ENCODE data around the gene ARHGAP30. TPM values are rescaled to one million over a fixed set of nuclear protein-coding genes. Genes with fewer than 3 reads are reported as not detected.

The ARHGAP30 gene
- total RNA-seq, 1 donor from 2014 or later = 2.4 TPM

GRCh38 chr1:161044535-161044907, 25.2 kb downstream of the ARHGAP30 start:
- H3K4me1 ChIP-seq = peaks cover 38% of the 10 kb centered on the region
- H3K27me3 ChIP-seq (ENCODE audit: low read depth) = no peaks in the 10 kb centered on the region
- no peaks in the 10 kb centered on the region for H3K9me3 ChIP-seq (replicated peaks)
- DNase-seq = no peak
- H3K4me3 ChIP-seq = peak overlapping the region; percentile 93
- TF ChIP-seq CTCF (IDR thresholded peaks at IDR 0.05; ENCODE audit: borderline replicate concordance) = no peak
- peak overlapping the region; percentile 99 for H3K27ac ChIP-seq (replicated peaks)
- intact Hi-C loops (cut with micrococcal nuclease) = no loop called here
- H3K36me3 ChIP-seq = peaks cover 38% of the 10 kb centered on the region

DNA sequence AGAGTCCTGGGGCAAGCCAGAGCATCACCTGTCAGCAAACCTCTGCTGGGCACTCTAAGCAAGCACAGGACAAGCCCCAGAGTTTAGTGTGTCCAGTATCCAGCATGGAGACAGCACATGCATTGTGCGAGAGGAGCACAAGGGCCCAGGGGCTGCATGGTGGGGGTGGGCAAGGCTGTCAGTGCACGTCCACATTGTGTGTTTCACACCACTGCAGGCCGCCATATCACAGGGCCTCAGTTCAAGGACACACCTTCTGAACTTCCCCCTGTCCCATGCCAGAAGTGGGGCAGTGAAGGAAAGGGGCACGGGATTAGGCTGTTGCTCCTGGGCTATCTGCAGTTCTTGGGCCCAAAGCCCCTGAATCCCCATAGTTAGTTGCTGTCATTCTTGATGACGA, 30.1 kb downstream of the ARHGAP30 start:
- intact Hi-C loops (cut with micrococcal nuclease) = no loop called here
- Histone ChIP-seq H3K4me1 (peaks cover 33% of the 10 kb centered on the region), H3K27ac (replicated peaks) (no peak overlapping the region), H3K4me3 (no peak overlapping the region), H3K9me3 (replicated peaks) (no peaks in the 10 kb centered on the region), H3K36me3 (peaks cover 50% of the 10 kb centered on the region), H3K27me3 (ENCODE audit: low read depth) (no peaks in the 10 kb centered on the region)
- TF ChIP-seq CTCF (IDR thresholded peaks at IDR 0.05; ENCODE audit: borderline replicate concordance) = no peak
- DNase-seq = no peak

DNA sequence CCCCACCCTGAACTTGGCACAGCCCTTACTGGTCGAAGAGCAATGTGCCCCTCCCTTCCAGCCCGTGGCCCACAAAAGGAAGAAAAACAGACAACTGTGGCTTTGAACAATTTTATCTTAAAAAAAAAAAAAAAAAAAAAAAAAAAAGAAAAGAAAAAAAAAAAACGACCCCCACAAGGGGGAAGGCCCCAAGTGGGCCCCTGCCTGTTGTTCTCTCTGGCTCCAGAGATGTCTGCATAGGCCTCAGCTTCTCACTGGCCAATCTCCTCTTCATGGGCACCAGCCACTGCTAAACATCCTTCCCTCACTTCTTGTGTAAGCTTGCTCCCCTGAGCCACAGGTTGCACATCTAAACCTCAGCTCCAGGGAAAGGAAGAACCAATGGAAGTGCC, 30.5 kb downstream of the ARHGAP30 start:
- Histone ChIP-seq H3K4me3 (peak overlapping the region; percentile 68), H3K36me3 (peaks cover 50% of the 10 kb centered on the region), H3K9me3 (replicated peaks) (no peaks in the 10 kb centered on the region), H3K27ac (replicated peaks) (peak overlapping the region; percentile 12), H3K27me3 (ENCODE audit: low read depth) (no peaks in the 10 kb centered on the region), H3K4me1 (peaks cover 29% of the 10 kb centered on the region)
- no peak for TF ChIP-seq CTCF (IDR thresholded peaks at IDR 0.05; ENCODE audit: borderline replicate concordance)
- intact Hi-C loops (cut with micrococcal nuclease) = no loop called here
- no peak for DNase-seq

DNA sequence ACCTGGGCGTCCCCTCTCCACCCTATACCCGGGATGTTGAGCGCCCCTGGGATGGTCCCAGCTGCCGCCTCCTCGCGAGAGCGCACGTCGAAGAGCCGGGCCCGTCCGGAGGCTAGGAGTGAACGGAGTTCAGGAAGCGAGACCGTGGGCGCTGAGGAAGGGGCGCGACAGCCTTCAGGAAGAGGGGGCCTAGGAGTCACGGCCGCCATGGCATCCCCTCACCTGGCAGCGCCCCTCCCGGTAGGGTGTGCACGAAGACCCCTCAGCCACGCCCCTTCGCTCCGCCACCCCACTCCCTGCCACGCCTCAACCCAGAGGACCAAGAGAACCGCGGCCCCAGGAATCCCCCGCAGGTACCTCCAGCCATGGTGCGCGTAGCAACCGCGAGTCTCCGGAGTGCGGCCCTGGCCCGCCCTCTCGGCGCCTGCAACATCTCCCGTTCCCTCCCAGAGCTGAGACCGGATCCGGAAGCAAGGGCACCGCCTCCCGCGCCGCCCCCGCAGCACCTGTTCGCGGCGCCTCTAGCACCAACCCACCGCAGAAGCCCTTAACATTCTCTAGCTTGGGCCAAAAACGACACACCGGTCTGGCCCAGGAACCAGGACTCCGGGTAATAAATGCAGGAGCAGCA, 31.1 kb downstream of the ARHGAP30 start, which contains the start of gene TSTD1:
TSTD1 (minus strand) TSS at position 442 of the 631 bp plus-strand sequence; CDS start at position 367, 75 bp downstream.
- Histone ChIP-seq H3K27ac (replicated peaks) (peak within 1 kb of the TSS; percentile 12), H3K27me3 (ENCODE audit: low read depth) (no peaks in the 10 kb centered on the region), H3K9me3 (replicated peaks) (no peaks in the 10 kb centered on the region), H3K4me1 (peaks cover 24% of the 10 kb centered on the region), H3K4me3 (peak within 1 kb of the TSS; percentile 68), H3K36me3 (peaks cover 50% of the 10 kb centered on the region)
- no peak for TF ChIP-seq CTCF (IDR thresholded peaks at IDR 0.05; ENCODE audit: borderline replicate concordance)
- DNase-seq = peak; percentile 52
- intact Hi-C loops (cut with micrococcal nuclease) = no loop called here

- peak overlapping the region; percentile 68 for H3K4me3 ChIP-seq
- H3K4me1 ChIP-seq = peaks cover 19% of the 10 kb centered on the region
- no peak overlapping the region for H3K27ac ChIP-seq (replicated peaks)
- no peaks in the 10 kb centered on the region for H3K9me3 ChIP-seq (replicated peaks)
- H3K27me3 ChIP-seq (ENCODE audit: low read depth) = no peaks in the 10 kb centered on the region
- peaks cover 46% of the 10 kb centered on the region for H3K36me3 ChIP-seq
- DNase-seq = no peak
- intact Hi-C loops (cut with micrococcal nuclease) = no loop called here
- no peak for TF ChIP-seq CTCF (IDR thresholded peaks at IDR 0.05; ENCODE audit: borderline replicate concordance)
Measured at GRCh38 chr1:161037661-161038522, 31.8 kb downstream of the ARHGAP30 start.
